Upper lobe of left lung (tissue), 6 donors: Measurements from ENCODE around the gene RAI1. TPM values are rescaled to one million over a fixed set of nuclear protein-coding genes. Genes with fewer than 3 reads are reported as not detected.
A peak's percentile ranks its signal among the peaks of the same experiment; 100 is the strongest.

Source experiments
- ATAC-seq, 2 donors: fragments of 200-7000 bp; cut with Tn5 transposase; one replicate each; pipeline ENCODE4 v1.9.1; 2022; ENCODE audit warnings: mild to moderate bottlenecking in 2 of 2, moderate library complexity in 2 of 2; ENCODE audit not compliant: low FRiP score in 2 of 2
- DNase-seq, 2 donors: peaks; one replicate each; pipeline ENCODE4 v3.0.0-alpha.2; 2019 to 2020
- H3K27ac ChIP-seq, 4 donors: fragments of 200-600 bp; sonication (generic); one replicate each; pipeline ENCODE4 v1.5.1; 2016 to 2019
- H3K27me3 ChIP-seq, 4 donors: fragments of 200-600 bp; sonication (generic); one replicate each; pipeline ENCODE4 v1.5.1; 2017 to 2019
- H3K36me3 ChIP-seq, 4 donors: fragments of 200-600 bp; sonication (generic); one replicate each; pipeline ENCODE4 v1.5.1; 2016 to 2019
- H3K4me1 ChIP-seq, 4 donors: fragments of 200-600 bp; sonication (generic); one replicate each; pipeline ENCODE4 v1.5.1; 2018 to 2019
- H3K4me3 ChIP-seq, 4 donors: fragments of 200-600 bp; sonication (generic); one replicate each; pipeline ENCODE4 v1.5.1; 2017 to 2019; ENCODE audit warnings: mild to moderate bottlenecking in 2 of 4, moderate library complexity in 1 of 4
- H3K9me3 ChIP-seq, 4 donors: fragments of 200-600 bp; sonication (generic); one replicate each; pipeline ENCODE4 v1.5.1; 2018 to 2019
- CTCF ChIP-seq, 6 experiments: fragments of 450-650 bp in 4 of 6; fragments of 200-600 bp in 2 of 6; sonication (generic) in 2 of 6; IDR thresholded peaks; one replicate each; pipeline ENCODE4 v1.5.1; 2016 to 2019; ENCODE audit warnings: antibody characterized with exemption in 6 of 6
- EP300 ChIP-seq, 4 donors: sonication (generic); formaldehyde crosslinking; IDR thresholded peaks; one replicate each; pipeline ENCODE4 v1.5.1; 2017; ENCODE audit warnings: antibody characterized with exemption in 4 of 4, control low read depth in 2 of 4
- POLR2A ChIP-seq, 4 donors: fragments of 450-650 bp; IDR thresholded peaks; one replicate each; pipeline ENCODE4 v1.5.1; 2016 to 2017; ENCODE audit warnings: antibody characterized with exemption in 4 of 4, mild to moderate bottlenecking in 2 of 4
- POLR2AphosphoS5 ChIP-seq, 2 donors: sonication (generic); formaldehyde crosslinking; IDR thresholded peaks; one replicate each; pipeline ENCODE4 v1.5.1; 2017; ENCODE audit warnings: antibody characterized with exemption in 2 of 2
- WGBS, 2 donors: methylation state at CpG; one replicate each; pipeline ENCODE4 v1.1.5; 2017 to 2018; 5-methylcytosine and 5-hydroxymethylcytosine counted together
- total RNA-seq, 6 donors: library from RNA; depleted of rRNA in 4 of 6; stranded (reverse); fragments of >200 nt in 4 of 6; gene quantifications; one replicate each; pipeline versions ENCODE4 v1.1.0 to v1.2.1, GENCODE V29; 2016 to 2021
- donor health status: DM: no; HTN: no; CAD: no; lungs with moderate emphysema.
- donor health status: DM: no; HTN: yes; CAD: no; lungs with severe emphysema.

The RAI1 gene
- total RNA-seq, 6 donors from 2014 or later = 33.8 to 76.6 (median 41.2) TPM

DNA sequence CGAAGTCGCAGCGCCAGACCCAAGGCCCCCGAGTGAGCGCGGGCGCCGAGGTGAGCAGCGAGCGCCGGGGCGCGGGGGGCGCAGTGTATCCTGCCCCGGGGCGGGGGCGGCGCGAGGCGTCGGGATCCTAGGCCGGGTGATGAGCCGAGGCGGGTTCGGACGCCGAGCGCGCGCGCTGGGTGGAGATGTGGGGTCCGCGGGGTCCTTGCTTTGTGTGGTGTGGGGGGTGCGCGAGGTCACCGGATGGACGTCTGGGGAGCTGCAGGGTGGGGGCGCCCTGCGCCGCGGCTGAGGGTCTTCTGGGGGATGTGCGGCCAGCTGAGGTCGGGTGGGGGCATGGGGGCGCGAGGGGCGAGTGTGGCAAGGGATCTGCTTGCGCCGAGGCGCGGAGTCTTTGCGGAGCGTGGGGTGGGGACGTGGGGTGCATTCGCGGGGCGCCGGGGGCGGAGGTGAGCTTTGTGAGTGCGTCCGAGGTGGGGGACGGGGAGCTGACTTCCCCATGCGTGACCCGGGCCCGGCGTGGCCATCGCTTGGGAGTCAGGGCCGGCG is 560 bp downstream of the RAI1 start:
- H3K4me1 ChIP-seq = peaks cover 32 to 45% (median 36%) of the 10 kb centered on the region in 4 donors
- DNase-seq (peak in 1 of 2 donors; percentile 93), ATAC-seq (peak in 1 of 2 donors; percentile 37)
- no peaks in the 10 kb centered on the region for H3K27me3 ChIP-seq
- H3K9me3 ChIP-seq = no peaks in the 10 kb centered on the region
- TF ChIP-seq EP300 (IDR thresholded peaks at IDR 0.05) = no peak
- no peak for TF ChIP-seq CTCF (IDR thresholded peaks at IDR 0.05)
- TF ChIP-seq POLR2A (IDR thresholded peaks at IDR 0.05) = no peak
- no peak for TF ChIP-seq POLR2AphosphoS5 (IDR thresholded peaks at IDR 0.05)
- peak overlapping the region; percentile 63 to 96 (median 74) for H3K4me3 ChIP-seq
- H3K27ac ChIP-seq = peak overlapping the region; percentile 90 to 94 (median 93)
- 0% methylated on average over 5 to 19 of the region's 68 CpGs for WGBS, 2 donors
- H3K36me3 ChIP-seq = no peaks in the 10 kb centered on the region

DNA sequence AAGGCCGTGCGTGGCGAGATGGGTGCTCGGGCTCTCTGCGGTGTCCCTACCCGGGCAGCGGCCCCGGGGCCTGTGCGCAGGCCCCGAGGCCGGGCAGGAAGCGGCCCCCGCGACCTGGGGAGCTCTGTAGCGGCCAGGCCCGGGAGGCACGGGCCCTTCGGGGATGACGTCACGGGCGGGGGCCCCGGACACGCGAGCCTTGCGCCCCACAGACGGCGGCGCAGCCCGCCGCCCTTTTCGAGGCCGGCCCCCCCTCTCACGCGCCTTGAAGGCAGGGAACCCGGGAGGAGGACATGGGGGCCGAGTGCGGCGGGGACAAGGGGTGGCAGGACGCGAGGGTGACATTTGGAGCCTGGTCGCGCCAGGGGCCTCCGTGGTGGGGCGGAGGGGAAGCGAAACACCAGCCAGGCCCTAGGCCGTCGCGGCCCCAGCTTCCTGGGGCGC is 1.1 kb downstream of the RAI1 start:
- Histone ChIP-seq H3K27ac (peak overlapping the region; percentile 90 to 94 (median 93)), H3K36me3 (no peaks in the 10 kb centered on the region), H3K9me3 (no peaks in the 10 kb centered on the region), H3K27me3 (no peaks in the 10 kb centered on the region), H3K4me1 (peaks cover 37 to 50% (median 41%) of the 10 kb centered on the region in 4 donors), H3K4me3 (peak overlapping the region; percentile 63 to 96 (median 74))
- 0% methylated on average over 7 to 35 of the region's 49 CpGs for WGBS, 2 donors
- ATAC-seq (peak; percentile 16 to 64), DNase-seq (peak; percentile 70 to 93)
- TF ChIP-seq POLR2A (IDR thresholded peaks at IDR 0.05) = peak in 2 of 4 donors; percentile 36 to 37
- no peak for TF ChIP-seq POLR2AphosphoS5 (IDR thresholded peaks at IDR 0.05)
- peak in 1 of 6 experiments; percentile 2 for TF ChIP-seq CTCF (IDR thresholded peaks at IDR 0.05)

- peak; percentile 64 to 95 for DNase-seq
- Histone ChIP-seq H3K27me3 (no peaks in the 10 kb centered on the region), H3K4me3 (peak overlapping the region; percentile 63 to 96 (median 74)), H3K4me1 (peaks cover 40 to 57% (median 42%) of the 10 kb centered on the region in 4 donors), H3K36me3 (no peaks in the 10 kb centered on the region), H3K9me3 (no peaks in the 10 kb centered on the region), H3K27ac (peak overlapping the region; percentile 90 to 94 (median 93))
- TF ChIP-seq POLR2AphosphoS5 (IDR thresholded peaks at IDR 0.05) = peak in 1 of 2 donors; percentile 49
- no peak for TF ChIP-seq EP300 (IDR thresholded peaks at IDR 0.05)
- TF ChIP-seq POLR2A (IDR thresholded peaks at IDR 0.05) = peak in 1 of 4 donors; percentile 17
- TF ChIP-seq CTCF (IDR thresholded peaks at IDR 0.05) = peak in 1 of 6 experiments; percentile 3
- WGBS, 2 donors = 3 to 5% methylated on average over 22 to 24 of the region's 57 CpGs
- ATAC-seq = peak; percentile 50 to 74
Observed at GRCh38 chr17:17682737-17683680, 1.8 kb downstream of the RAI1 start.

- Histone ChIP-seq H3K27ac (peak overlapping the region; percentile 90 to 94 (median 93)), H3K27me3 (no peaks in the 10 kb centered on the region), H3K4me1 (peaks cover 40 to 57% (median 42%) of the 10 kb centered on the region in 4 donors), H3K4me3 (peak overlapping the region in 1 of 4 donors; percentile 96), H3K36me3 (no peaks in the 10 kb centered on the region), H3K9me3 (no peaks in the 10 kb centered on the region)
- TF ChIP-seq EP300 (IDR thresholded peaks at IDR 0.05) = no peak
- DNase-seq (no peak), ATAC-seq (no peak)
- 91 to 97% methylated on average over 7 of the region's 7 CpGs for WGBS, 2 donors
Observed at GRCh38 chr17:17683710-17684365, 2.6 kb downstream of the RAI1 start.
